H9 (cell line): ENCODE results near the gene OGFOD2. TPM values are rescaled to one million over a fixed set of nuclear protein-coding genes. Genes with fewer than 3 reads are reported as not detected.

Experiments
- DNase-seq: peaks from one replicate; pipeline ENCODE4 v3.0.0-alpha.2; 2017
- H2AFZ ChIP-seq: one replicate; pipeline ENCODE4 v1.6.1; 2013; ENCODE audit warnings: mild to moderate bottlenecking, low read length, control low read depth, moderate library complexity
- H2AK5ac ChIP-seq: 2 replicates; pipeline ENCODE4 v1.6.1; 2013; ENCODE audit warnings: low read length, control low read depth, mixed read lengths; ENCODE audit not compliant: insufficient read length
- H2BK120ac ChIP-seq: one replicate; pipeline ENCODE4 v1.6.1; 2013; ENCODE audit warnings: low read depth, mild to moderate bottlenecking, low read length, control low read depth, inconsistent platforms; ENCODE audit not compliant: poor library complexity, severe bottlenecking
- H2BK12ac ChIP-seq: 2 replicates; pipeline ENCODE4 v1.6.1; 2013; ENCODE audit warnings: low read length, control low read depth, mixed read lengths, low read depth; ENCODE audit not compliant: insufficient read length
- H2BK15ac ChIP-seq: 2 replicates; pipeline ENCODE4 v1.6.1; 2013; ENCODE audit warnings: low read depth, low read length, control low read depth
- H2BK20ac ChIP-seq: one replicate; pipeline ENCODE4 v1.6.1; 2013; ENCODE audit warnings: low read depth, mild to moderate bottlenecking, low read length, control low read depth, inconsistent platforms; ENCODE audit not compliant: poor library complexity, severe bottlenecking
- H2BK5ac ChIP-seq: 2 replicates; pipeline ENCODE4 v1.6.1; 2013; ENCODE audit warnings: low read length, control low read depth, mixed read lengths; ENCODE audit not compliant: insufficient read length
- H3K14ac ChIP-seq: 2 replicates; pipeline ENCODE4 v1.6.1; 2013; ENCODE audit warnings: low read length, control low read depth; ENCODE audit not compliant: insufficient read depth
- H3K18ac ChIP-seq: 2 replicates; pipeline ENCODE4 v1.6.1; 2013; ENCODE audit warnings: low read depth, mild to moderate bottlenecking, mixed read lengths, low read length, control low read depth; ENCODE audit not compliant: insufficient read length
- H3K23ac ChIP-seq: 2 replicates; pipeline ENCODE4 v1.6.1; 2013; ENCODE audit warnings: low read length, control low read depth, mixed read lengths, low read depth; ENCODE audit not compliant: insufficient read length
- H3K23me2 ChIP-seq: 2 replicates; pipeline ENCODE4 v1.6.1; 2013; ENCODE audit warnings: low read depth, mild to moderate bottlenecking, mixed read lengths, low read length, control low read depth; ENCODE audit not compliant: insufficient read length, poor library complexity, severe bottlenecking
- H3K27ac ChIP-seq: 2 replicates; pipeline ENCODE4 v1.5.1; 2013; ENCODE audit warnings: low read length, control low read depth, mixed read lengths, low read depth; ENCODE audit not compliant: insufficient read length
- H3K27me3 ChIP-seq: 2 replicates; pipeline ENCODE4 v1.6.1; 2013; ENCODE audit warnings: low read length, control low read depth, inconsistent platforms; ENCODE audit not compliant: insufficient read depth
- H3K4ac ChIP-seq: 2 replicates; pipeline ENCODE4 v1.6.1; 2013; ENCODE audit warnings: low read depth, mild to moderate bottlenecking, control low read depth, inconsistent platforms, low read length, moderate library complexity
- H3K4me1 ChIP-seq: 2 replicates; pipeline ENCODE4 v1.6.1; 2013; ENCODE audit warnings: low read length, control low read depth, inconsistent platforms; ENCODE audit not compliant: insufficient read depth
- H3K4me2 ChIP-seq: 2 replicates; pipeline ENCODE4 v1.6.1; 2013; ENCODE audit warnings: low read length, control low read depth, mixed read lengths; ENCODE audit not compliant: insufficient read length, insufficient read depth
- H3K56ac ChIP-seq: 2 replicates; pipeline ENCODE4 v1.6.1; 2013; ENCODE audit warnings: low read depth, mild to moderate bottlenecking, mixed read lengths, low read length, control low read depth; ENCODE audit not compliant: insufficient read length
- H3K79me1 ChIP-seq: 2 replicates; pipeline ENCODE4 v1.6.1; 2013; ENCODE audit warnings: low read depth, mild to moderate bottlenecking, moderate library complexity, low read length, control low read depth, inconsistent platforms; ENCODE audit not compliant: insufficient read depth, poor library complexity, severe bottlenecking
- H3K79me2 ChIP-seq: 2 replicates; pipeline ENCODE4 v1.6.1; 2013; ENCODE audit warnings: low read length, control low read depth, inconsistent platforms; ENCODE audit not compliant: insufficient read depth
- H3K9ac ChIP-seq: 2 replicates; pipeline ENCODE4 v1.6.1; 2013; ENCODE audit warnings: low read length, control low read depth, mixed read lengths; ENCODE audit not compliant: insufficient read length; ENCODE audit errors: extremely low read depth
- H3K9me3 ChIP-seq: one replicate; pipeline ENCODE4 v1.6.1; 2013; ENCODE audit warnings: low read depth, low read length, inconsistent platforms; ENCODE audit not compliant: control insufficient read depth
- H3T11ph ChIP-seq: one replicate; pipeline ENCODE4 v1.6.1; 2013; ENCODE audit warnings: mild to moderate bottlenecking, low read length, control low read depth, inconsistent platforms
- H4K20me1 ChIP-seq: one replicate; pipeline ENCODE4 v1.6.1; 2013; ENCODE audit not compliant: control insufficient read depth, insufficient read length, insufficient read depth
- H4K5ac ChIP-seq: 2 replicates; pipeline ENCODE4 v1.6.1; 2013; ENCODE audit warnings: low read depth, mild to moderate bottlenecking, mixed read lengths, low read length, control low read depth; ENCODE audit not compliant: insufficient read length
- H4K8ac ChIP-seq: replicated peaks from 2 replicates; pipeline ENCODE4 v1.6.1; 2013; ENCODE audit warnings: low read length, control low read depth, mixed read lengths, low read depth; ENCODE audit not compliant: insufficient read length
- H4K91ac ChIP-seq: 2 replicates; pipeline ENCODE4 v1.6.1; 2013; ENCODE audit warnings: low read depth, mild to moderate bottlenecking, moderate library complexity, mixed read lengths, low read length, control low read depth; ENCODE audit not compliant: insufficient read length
- H3K27ac Mint-ChIP-seq, 3 experiments: 2 replicates in 2 of 3; 3 replicates in 1 of 3; pipeline ENCODE4 v1.8.0; 2020 to 2021; ENCODE audit warnings: mixed read lengths in 3 of 3, mild to moderate bottlenecking in 1 of 3, moderate library complexity in 1 of 3
- H3K27me3 Mint-ChIP-seq: 2 replicates; pipeline ENCODE4 v1.8.0; 2021; ENCODE audit warnings: low read depth, mild to moderate bottlenecking, moderate library complexity, mixed read lengths
- H3K36me3 Mint-ChIP-seq, 3 experiments: 2 replicates in 2 of 3; 3 replicates in 1 of 3; pipeline ENCODE4 v1.8.0; 2020 to 2021; ENCODE audit warnings: low read depth in 3 of 3, mixed read lengths in 3 of 3; ENCODE audit not compliant: insufficient read depth in 1 of 3
- H3K4me1 Mint-ChIP-seq, 2 experiments: 2 replicates each; pipeline ENCODE4 v1.8.0; 2020; ENCODE audit warnings: mixed read lengths in 2 of 2
- H3K4me3 Mint-ChIP-seq, 2 experiments: 2 replicates in 1 of 2; 3 replicates in 1 of 2; pipeline ENCODE4 v1.8.0; 2020 to 2021; ENCODE audit warnings: mild to moderate bottlenecking in 2 of 2, mixed read lengths in 2 of 2, moderate library complexity in 1 of 2
- H3K9me3 Mint-ChIP-seq, 2 experiments: 2 replicates in 1 of 2; 3 replicates in 1 of 2; pipeline ENCODE4 v1.8.0; 2020; ENCODE audit warnings: mild to moderate bottlenecking in 2 of 2, mixed read lengths in 2 of 2, moderate library complexity in 1 of 2
- CTCF ChIP-seq: fragments of 200-600 bp; sonication (generic); conservative IDR thresholded peaks from 3 replicates; pipeline ENCODE4 v1.8.0; 2021; ENCODE audit warnings: antibody characterized with exemption, mild to moderate bottlenecking
- WGBS: extraction: QIAGEN DNeasy Blood & Tissue Kit; methylation state at CpG from one replicate; pipeline ENCODE4 v1.1.7; 2013; ENCODE audit warnings: missing lambda C conversion rate, low lambda C conversion rate, mixed read lengths; ENCODE audit not compliant: insufficient read length; ENCODE audit errors: extremely low coverage; 5-methylcytosine and 5-hydroxymethylcytosine counted together
- total RNA-seq: library from RNA; stranded (reverse); gene quantifications from 2 replicates; pipeline ENCODE4 v1.2.1, GENCODE V29; 2021

OGFOD2 gene
- total RNA-seq, 1 experiment from 2014 or later: 14.7 TPM

GRCh38 chr12:122978507-122978955 is 3.5 kb downstream of the OGFOD2 start:
- no peak overlapping the region for H3K4ac ChIP-seq
- H3K4me1 ChIP-seq: peaks cover 8% of the 10 kb centered on the region; the same call in 1 of the 2 replicates
- H2BK15ac ChIP-seq: no peak overlapping the region
- H3K9ac ChIP-seq: no peak overlapping the region
- no peaks in the 10 kb centered on the region for H3K27me3 ChIP-seq
- WGBS: no CpG with 5 or more reads among the region's 21 CpGs
- H3K36me3 Mint-ChIP-seq: peaks cover 0 to 20% (median 8%) of the 10 kb centered on the region in 3 experiments; a peak in 4 of 7 replicates
- no peak overlapping the region for H3K4me3 Mint-ChIP-seq
- no peaks in the 10 kb centered on the region for H3K9me3 Mint-ChIP-seq
- H2AK5ac ChIP-seq: no peak overlapping the region
- H4K5ac ChIP-seq: no peak overlapping the region
- no peak overlapping the region for H2BK120ac ChIP-seq
- no peak overlapping the region for H2AFZ ChIP-seq
- no peak overlapping the region for H4K91ac ChIP-seq
- no peak overlapping the region for H2BK20ac ChIP-seq
- no peak overlapping the region for H3T11ph ChIP-seq
- no peak overlapping the region for H3K18ac ChIP-seq
- H3K23me2 ChIP-seq: peaks cover 20% of the 10 kb centered on the region
- H3K9me3 ChIP-seq: no peaks in the 10 kb centered on the region
- H3K27ac Mint-ChIP-seq: no peak overlapping the region
- no peaks in the 10 kb centered on the region for H3K79me2 ChIP-seq
- no peaks in the 10 kb centered on the region for H3K79me1 ChIP-seq
- peaks cover 23 to 34% of the 10 kb centered on the region in 2 experiments for H3K4me1 Mint-ChIP-seq
- H2BK5ac ChIP-seq: no peak overlapping the region
- no peak overlapping the region for H4K8ac ChIP-seq
- H3K56ac ChIP-seq: no peak overlapping the region
- H2BK12ac ChIP-seq: no peak overlapping the region
- no peaks in the 10 kb centered on the region for H4K20me1 ChIP-seq
- no peak overlapping the region for H3K27ac ChIP-seq
- no peak overlapping the region for H3K14ac ChIP-seq
- no peak overlapping the region for H3K4me2 ChIP-seq
- TF ChIP-seq CTCF: no peak
- no peak for DNase-seq
- H3K27me3 Mint-ChIP-seq: no peaks in the 10 kb centered on the region
- H3K23ac ChIP-seq: no peak overlapping the region
